HUES48 (cell line): ENCODE measurements around the gene THAP3.
A peak's percentile ranks its signal among the peaks of the same experiment; 100 is the strongest.

Source experiments
- H3K27ac ChIP-seq: one replicate; pipeline ENCODE4 v1.7.0; 2013; ENCODE audit warnings: low read depth, low read length, inconsistent platforms
- H3K27me3 ChIP-seq: 2 replicates; pipeline ENCODE4 v1.6.1; 2013; ENCODE audit warnings: mild to moderate bottlenecking, low read length; ENCODE audit not compliant: control insufficient read depth, insufficient read depth
- H3K36me3 ChIP-seq: 2 replicates; pipeline ENCODE4 v1.6.1; 2013; ENCODE audit warnings: low read length; ENCODE audit not compliant: control insufficient read depth, insufficient read depth
- H3K4me1 ChIP-seq: 2 replicates; pipeline ENCODE4 v1.6.1; 2013; ENCODE audit warnings: mild to moderate bottlenecking, low read length; ENCODE audit not compliant: control insufficient read depth, insufficient read depth
- H3K4me3 ChIP-seq: 2 replicates; pipeline ENCODE4 v1.5.1; 2013; ENCODE audit warnings: mild to moderate bottlenecking, low read depth, low read length
- H3K9ac ChIP-seq: 2 replicates; pipeline ENCODE4 v1.6.1; 2013; ENCODE audit warnings: mild to moderate bottlenecking, low read depth, low read length, moderate library complexity
- H3K9me3 ChIP-seq: 2 replicates; pipeline ENCODE4 v1.6.1; 2013; ENCODE audit warnings: low read length; ENCODE audit not compliant: control insufficient read depth, insufficient read depth

The THAP3 gene

GRCh38 chr1:6614929-6615785 is 9.5 kb upstream of the THAP3 start:
- H3K9me3 ChIP-seq, result no peaks in the 10 kb centered on the region
- peak overlapping the region; percentile 44; the same call in 1 of the 2 replicates for H3K9ac ChIP-seq
- peaks cover 37% of the 10 kb centered on the region for H3K36me3 ChIP-seq
- peak overlapping the region; percentile 59 for H3K27ac ChIP-seq
- 0 out of 2 replicates have a peak, but pooled peaks cover 4% of the 10 kb centered on the region for H3K4me1 ChIP-seq
- peak overlapping the region; percentile 70 for H3K4me3 ChIP-seq
- peaks cover 10% of the 10 kb centered on the region; the same call in 1 of the 2 replicates for H3K27me3 ChIP-seq

GRCh38 chr1:6619045-6619444 is 5.6 kb upstream of the THAP3 start:
- peaks cover 75% of the 10 kb centered on the region for H3K36me3 ChIP-seq
- H3K27me3 ChIP-seq, result no peaks in the 10 kb centered on the region
- no peak overlapping the region for H3K9ac ChIP-seq
- H3K27ac ChIP-seq, result no peak overlapping the region
- H3K9me3 ChIP-seq, result no peaks in the 10 kb centered on the region
- H3K4me3 ChIP-seq, result no peak overlapping the region
- no peaks in the 10 kb centered on the region for H3K4me1 ChIP-seq

- H3K27me3 ChIP-seq, result no peaks in the 10 kb centered on the region
- no peak overlapping the region for H3K27ac ChIP-seq
- no peak overlapping the region for H3K4me3 ChIP-seq
- H3K9ac ChIP-seq, result no peak overlapping the region
- H3K36me3 ChIP-seq, result peaks cover 72% of the 10 kb centered on the region
- no peaks in the 10 kb centered on the region for H3K9me3 ChIP-seq
- no peaks in the 10 kb centered on the region for H3K4me1 ChIP-seq
These were observed 3.0 kb upstream of the THAP3 start for GRCh38 chr1:6621429-6622391.

GRCh38 chr1:6622396-6623152 is 2.1 kb upstream of the THAP3 start:
- Histone ChIP-seq H3K27ac (no peak overlapping the region), H3K4me1 (no peaks in the 10 kb centered on the region), H3K9me3 (no peaks in the 10 kb centered on the region), H3K4me3 (no peak overlapping the region), H3K36me3 (peaks cover 65% of the 10 kb centered on the region), H3K9ac (no peak overlapping the region), H3K27me3 (no peaks in the 10 kb centered on the region)

GRCh38 chr1:6623269-6623965 is 1.3 kb upstream of the THAP3 start:
- Histone ChIP-seq H3K36me3 (peaks cover 65% of the 10 kb centered on the region), H3K9ac (no peak overlapping the region), H3K9me3 (no peaks in the 10 kb centered on the region), H3K27ac (no peak overlapping the region), H3K4me3 (no peak overlapping the region), H3K27me3 (no peaks in the 10 kb centered on the region), H3K4me1 (no peaks in the 10 kb centered on the region)

GRCh38 chr1:6625584-6626149 is 999 bp downstream of the THAP3 start:
- Histone ChIP-seq H3K9me3 (no peaks in the 10 kb centered on the region), H3K4me3 (peak overlapping the region; percentile 81), H3K9ac (peak overlapping the region; percentile 78), H3K4me1 (no peaks in the 10 kb centered on the region), H3K36me3 (peaks cover 63% of the 10 kb centered on the region), H3K27me3 (no peaks in the 10 kb centered on the region), H3K27ac (peak overlapping the region; percentile 87)

GRCh38 chr1:6627031-6627430 is 2.4 kb downstream of the THAP3 start:
- Histone ChIP-seq H3K36me3 (peaks cover 50% of the 10 kb centered on the region), H3K9me3 (no peaks in the 10 kb centered on the region), H3K4me3 (no peak overlapping the region), H3K9ac (no peak overlapping the region), H3K4me1 (no peaks in the 10 kb centered on the region), H3K27me3 (no peaks in the 10 kb centered on the region), H3K27ac (no peak overlapping the region)

DNA sequence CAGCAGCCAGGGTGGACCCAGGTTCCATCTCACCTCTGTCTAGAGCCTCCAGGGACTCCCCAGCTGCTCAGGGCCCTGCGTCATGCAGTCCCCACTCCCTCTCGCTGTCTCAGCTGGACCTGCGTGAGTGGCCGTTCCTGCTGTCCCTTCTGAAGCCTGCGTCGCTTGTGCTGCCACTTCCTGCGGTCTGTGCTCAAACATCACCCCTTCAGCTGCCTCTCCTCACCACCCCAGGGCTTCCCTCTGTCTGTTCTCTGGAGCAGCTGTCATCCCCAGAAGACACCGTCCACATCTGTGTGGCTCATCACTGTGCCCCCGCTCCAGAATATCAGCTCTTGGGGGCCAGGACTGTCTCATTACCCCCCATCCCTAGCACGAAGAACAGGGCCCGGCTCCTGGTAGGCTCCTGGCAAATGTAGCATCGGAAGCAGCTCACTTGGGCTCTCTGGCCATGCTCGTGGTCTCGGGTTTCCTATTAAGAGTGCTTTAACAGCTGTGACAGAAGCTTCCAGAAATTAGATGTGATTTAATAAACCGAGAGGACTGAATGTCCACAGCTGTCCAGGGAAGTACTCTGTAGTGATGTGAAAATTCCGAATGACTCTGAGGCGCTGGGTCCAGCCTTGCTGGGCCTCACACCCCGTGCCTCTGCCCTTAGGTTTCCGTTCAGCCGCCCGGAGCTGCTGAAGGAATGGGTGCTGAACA is 3.3 kb downstream of the THAP3 start:
- no peaks in the 10 kb centered on the region for H3K9me3 ChIP-seq
- no peaks in the 10 kb centered on the region for H3K27me3 ChIP-seq
- no peak overlapping the region for H3K9ac ChIP-seq
- H3K27ac ChIP-seq, result no peak overlapping the region
- peaks cover 49% of the 10 kb centered on the region for H3K36me3 ChIP-seq
- H3K4me3 ChIP-seq, result no peak overlapping the region
- H3K4me1 ChIP-seq, result no peaks in the 10 kb centered on the region

DNA sequence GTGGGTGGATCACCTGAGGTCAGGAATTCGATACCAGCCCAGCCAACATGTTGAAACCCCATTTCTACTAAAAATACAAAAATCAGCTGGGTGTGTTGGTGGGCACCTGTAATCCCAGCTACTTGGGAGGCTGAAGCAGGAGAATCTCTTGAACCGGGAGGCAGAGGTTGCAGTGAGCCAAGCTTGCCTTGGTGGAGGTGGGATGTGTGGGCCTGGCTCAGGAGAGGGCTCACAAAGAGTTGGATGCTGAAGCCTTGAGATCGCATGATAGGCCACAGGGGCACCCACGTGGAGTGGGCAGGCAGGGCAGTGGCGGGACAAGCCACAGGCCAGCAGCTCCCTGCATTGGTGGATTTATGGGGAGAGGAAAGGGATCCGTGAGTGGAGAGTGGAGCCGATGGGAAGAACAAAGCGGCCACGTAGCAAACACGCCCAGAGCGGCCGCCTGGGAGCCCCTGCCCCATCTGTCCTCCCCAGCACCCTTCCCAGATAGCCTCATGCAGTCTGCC is 4.4 kb downstream of the THAP3 start:
- Histone ChIP-seq H3K27me3 (no peaks in the 10 kb centered on the region), H3K9me3 (no peaks in the 10 kb centered on the region), H3K27ac (no peak overlapping the region), H3K4me1 (no peaks in the 10 kb centered on the region), H3K9ac (no peak overlapping the region), H3K4me3 (no peak overlapping the region), H3K36me3 (peaks cover 49% of the 10 kb centered on the region)
